ENCODE results near the gene SULT1A2.
"Not testable (repeated sequence)": the region's sequence is repeated elsewhere in the genome, so short reads cannot be mapped to it uniquely, and the experiment has no call there.

The SULT1A2 gene

GRCh38 chr16:28589930-28590329 is 6.9 kb downstream of the SULT1A2 start:
- DNase-seq: no peak

DNA sequence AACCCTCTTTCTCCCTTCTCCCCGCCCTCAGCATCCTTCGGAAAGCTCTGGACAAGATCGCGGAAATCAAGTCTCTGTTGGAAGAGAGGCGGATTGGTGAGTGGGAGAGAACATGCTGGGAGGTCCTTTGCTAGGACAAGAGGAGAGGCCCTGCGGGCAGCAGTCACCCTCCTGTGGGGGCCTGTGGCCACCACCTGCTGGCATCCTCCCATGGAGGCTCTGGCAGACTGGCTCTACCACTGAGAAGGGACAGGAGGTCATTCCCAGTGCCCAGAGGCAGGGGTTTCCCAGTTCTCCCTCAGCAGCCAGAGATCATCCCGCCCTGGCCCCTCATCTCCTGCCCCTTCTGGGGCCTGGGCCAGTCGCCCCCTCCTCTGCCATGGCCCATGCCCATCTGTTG is 7.8 kb downstream of the SULT1A2 start:
- no peak for DNase-seq

GRCh38 chr16:28587386-28587785 is 9.5 kb downstream of the SULT1A2 start:
- no peak for DNase-seq

DNA sequence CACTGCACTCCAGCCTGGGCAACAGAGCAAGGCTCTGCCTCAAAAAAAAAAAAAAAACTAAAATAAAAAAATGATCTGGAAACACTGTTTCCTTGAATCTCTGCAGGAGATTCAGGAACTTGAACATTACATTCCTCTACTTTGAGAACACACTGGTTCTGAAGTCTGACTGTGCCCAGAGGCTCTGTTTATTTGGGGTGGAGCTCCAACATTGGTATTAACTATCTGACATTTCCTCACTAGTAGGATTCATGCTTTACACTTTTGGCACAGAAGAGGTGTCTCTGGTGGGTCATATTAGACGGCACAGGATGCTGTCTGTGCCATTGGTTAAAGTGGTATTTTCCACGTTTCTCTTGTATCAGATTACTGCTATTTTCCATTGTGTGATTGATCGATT is 10.4 kb downstream of the SULT1A2 start:
- no peak for DNase-seq

DNA sequence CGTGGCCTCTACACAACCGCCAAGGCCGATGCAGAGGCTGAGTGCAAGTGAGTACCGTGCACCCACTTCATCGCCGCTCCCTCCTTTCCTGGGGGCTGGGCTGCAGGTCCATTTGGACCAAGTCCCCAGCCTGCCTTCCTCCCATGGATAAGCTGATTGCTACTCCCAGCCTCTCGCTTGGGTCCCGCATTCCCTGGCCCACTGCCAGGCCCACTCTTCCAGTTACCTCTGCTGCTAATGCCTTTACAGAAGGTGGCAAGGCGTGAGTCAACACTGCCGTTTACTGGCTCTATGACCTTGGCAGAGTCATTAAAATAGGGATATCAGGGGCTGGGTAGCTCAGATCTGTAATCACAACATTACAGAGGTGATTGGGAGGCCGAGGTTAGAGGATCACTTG is 11.2 kb downstream of the SULT1A2 start:
- no peak for DNase-seq

DNA sequence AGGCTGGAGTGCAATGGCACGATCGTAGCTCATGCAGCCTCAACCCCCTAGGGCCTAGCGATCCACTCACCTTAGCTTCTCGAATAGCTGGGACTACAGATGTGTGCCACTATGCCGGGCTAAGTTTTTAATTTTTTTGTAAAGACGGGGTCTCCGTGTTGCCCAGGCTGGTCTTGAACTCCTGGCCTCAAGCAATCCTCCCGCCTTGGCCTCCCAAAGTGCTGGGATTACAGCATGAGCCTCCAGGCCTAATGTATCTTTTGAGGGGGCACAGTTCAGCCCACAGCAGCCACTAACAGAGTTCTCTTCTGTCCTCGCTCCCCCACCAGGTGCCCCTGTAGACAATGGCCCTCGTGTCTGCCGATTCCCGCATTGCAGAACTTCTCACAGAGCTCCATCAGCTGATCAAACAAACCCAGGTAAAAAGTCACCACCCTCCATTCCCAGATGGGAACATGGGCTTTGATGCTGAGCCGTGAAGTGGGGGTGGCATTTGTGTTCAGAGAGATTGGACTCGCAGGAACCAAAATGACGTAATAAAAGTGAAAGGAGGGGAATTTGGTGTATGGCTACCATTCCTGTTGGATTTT is 16.0 kb downstream of the SULT1A2 start:
- DNase-seq: no peak

DNA sequence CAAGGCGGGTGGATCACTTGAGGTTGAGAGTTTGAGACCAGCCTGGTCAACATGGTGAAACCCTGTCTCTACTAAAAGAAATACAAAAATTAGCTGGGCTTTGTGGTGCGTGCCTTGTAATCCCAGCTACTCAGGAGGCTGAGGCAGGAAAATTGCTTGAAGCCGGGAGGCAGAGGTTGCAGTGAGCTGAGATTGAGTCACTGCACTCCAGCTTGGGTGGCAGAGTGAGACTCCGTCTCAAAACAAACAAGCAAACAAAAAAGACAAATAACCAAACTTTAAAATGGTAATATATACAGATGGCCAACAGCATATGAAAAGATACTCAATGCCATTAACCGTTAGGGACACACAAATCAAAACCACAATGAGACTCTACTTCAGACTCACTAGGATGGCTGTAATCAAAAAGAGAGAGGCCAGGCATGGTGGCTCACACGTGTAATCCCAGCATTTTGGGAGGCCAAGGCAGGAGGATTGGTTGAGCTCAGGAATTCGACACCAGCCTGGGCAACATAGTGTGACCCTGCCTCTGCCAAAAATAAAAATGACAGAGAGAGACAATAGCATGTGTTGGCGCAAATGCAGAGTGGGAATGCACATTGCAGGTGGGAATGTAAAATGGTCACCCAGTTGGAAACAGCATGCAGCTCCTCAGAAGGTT is 21.3 kb downstream of the SULT1A2 start:
- no peak for DNase-seq

- DNase-seq: no peak
Observed at GRCh38 chr16:28574925-28575324, 21.9 kb downstream of the SULT1A2 start.

DNA sequence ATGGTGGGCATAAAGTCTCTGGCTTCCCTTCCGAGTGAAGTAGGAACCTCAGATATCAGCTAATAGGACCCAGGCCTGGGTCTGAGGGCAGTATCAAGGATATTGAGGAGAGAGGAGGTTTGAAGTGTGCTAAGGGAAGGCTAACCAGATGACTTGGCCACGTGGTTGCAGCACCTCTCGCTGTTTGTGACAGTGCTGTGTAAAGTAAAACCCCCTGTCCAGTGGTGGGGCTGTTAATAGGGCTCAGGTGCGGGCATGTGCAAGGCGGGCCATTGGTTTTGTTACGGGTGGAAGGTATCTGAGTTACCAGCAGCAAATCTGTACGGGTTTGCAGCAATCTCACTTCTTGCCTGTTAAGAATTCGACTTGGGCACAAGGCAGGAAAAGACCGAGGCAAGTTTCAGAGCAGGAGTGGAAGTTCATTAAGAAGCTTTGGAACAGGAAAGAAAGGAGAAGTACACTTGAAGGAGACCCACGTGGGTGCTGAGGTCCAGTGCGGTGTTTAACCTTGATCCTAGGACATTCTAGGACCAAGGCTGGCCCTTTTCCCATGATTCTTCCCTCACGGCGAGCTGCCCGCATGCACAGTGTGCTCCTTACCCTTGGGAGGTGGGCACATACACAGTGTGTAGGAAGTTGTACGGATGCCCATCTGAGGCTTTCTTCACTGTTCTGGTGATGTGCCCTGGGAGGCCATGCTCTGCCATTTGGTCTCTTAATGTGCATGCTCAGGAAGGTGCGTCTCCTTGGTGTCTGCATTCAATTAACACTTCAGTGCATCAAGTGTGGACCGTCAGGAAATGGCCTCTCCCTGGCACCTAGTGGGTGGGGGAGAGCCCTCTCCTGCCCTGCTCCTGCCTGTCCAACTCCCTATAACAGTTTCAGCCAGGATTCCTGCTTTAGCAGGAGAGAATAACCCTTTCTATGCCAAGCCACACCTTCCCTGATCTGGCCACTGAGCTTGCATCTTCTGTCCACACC is 22.8 kb downstream of the SULT1A2 start:
- no peak for DNase-seq

DNA sequence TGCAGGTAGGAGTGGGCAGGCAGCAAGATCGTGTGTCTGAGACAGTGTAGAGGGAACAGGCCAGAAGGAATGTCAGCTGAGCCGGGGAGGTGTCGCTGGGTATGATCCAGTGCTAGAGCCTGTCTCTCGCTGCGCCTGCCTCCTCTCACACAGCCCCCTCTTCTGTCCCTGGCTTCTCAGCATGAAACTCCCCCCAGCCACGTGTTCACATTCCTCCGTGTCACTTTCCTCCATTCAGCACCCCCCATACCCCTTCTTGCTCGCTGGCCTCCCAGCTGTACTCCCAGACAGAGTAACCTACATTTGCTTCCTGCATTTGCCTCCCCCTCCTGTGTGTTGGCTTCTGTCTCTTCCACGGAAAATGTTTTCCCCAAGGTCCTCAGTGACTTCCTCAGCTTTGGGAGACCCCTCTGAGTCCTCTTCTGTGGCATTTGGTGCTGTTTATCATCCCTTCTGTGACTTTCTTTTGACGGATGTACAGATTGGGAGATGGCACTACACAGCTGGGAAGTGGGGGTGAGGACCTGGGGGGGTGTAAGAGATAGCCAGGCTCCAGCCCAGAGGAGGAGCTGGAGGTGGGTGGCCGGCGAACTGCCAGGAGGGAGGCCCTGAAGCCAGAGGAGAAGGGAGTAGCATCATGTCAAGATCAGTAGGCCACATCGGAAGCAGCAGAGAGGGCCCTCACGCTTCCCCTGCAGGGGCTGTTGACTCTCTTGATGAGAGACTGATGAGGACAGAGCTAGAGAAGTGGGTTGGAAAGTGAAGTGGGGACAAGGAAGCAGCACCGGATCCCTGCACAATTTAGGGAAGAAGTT is 23.9 kb downstream of the SULT1A2 start:
- no peak for DNase-seq

DNA sequence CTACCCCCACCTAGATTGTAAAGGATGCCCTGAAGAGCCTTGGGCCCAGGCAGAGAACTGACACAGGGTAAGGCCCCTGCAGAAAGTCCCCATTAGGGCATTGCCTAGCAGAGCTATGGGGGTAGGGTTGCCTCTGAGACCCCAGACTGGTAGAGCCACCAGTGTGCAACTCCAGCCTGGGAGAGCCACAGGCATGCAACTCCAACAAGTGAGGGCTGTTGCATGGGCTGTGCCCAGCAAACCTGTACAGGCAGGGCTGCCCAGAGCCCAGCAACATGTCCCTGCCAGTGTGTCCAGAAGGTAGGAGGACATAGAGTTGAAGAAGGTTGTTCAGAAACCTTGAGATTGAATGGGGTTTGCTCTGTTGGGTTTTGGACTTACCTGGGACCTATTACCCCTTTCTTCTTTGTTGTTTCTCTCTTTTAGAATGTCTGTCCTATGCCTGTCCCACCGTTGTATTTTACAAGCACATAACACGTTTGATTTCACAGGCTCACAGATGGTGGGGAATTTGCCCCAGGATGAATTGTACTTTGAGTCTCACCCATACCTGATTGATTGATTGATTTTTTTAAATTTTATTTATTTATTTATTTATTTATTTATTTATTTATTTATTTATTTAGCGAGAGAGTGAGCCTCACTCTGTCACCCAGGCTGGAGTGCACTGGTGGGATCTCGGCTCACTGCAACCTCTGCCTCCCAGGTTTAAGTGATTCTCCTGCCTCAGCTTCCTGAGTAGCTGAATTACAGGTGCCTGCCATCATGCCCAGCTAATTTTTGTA is 26.7 kb downstream of the SULT1A2 start:
- no peak for DNase-seq

GRCh38 chr16:28569021-28569420 is 27.8 kb downstream of the SULT1A2 start:
- DNase-seq: no peak

DNA sequence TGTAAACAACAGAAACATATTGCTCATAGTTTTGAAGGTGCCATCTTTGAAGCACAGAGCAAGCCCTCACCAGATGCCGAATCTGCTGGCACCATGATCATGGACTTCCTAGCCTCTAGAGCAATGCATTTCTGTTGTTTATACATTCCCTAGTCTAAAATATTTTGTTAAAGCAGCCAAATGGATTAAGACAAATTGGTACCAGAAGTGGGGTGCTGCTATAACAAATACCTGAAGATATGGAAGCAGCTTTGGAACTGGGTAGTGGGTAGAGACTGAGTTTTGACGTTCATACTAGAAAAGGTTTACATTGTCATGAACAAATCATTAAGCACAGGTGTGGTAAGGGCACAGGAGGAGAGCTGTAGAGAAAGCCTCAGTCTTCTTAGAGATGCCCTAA is 29.6 kb downstream of the SULT1A2 start:
- DNase-seq: no peak

DNA sequence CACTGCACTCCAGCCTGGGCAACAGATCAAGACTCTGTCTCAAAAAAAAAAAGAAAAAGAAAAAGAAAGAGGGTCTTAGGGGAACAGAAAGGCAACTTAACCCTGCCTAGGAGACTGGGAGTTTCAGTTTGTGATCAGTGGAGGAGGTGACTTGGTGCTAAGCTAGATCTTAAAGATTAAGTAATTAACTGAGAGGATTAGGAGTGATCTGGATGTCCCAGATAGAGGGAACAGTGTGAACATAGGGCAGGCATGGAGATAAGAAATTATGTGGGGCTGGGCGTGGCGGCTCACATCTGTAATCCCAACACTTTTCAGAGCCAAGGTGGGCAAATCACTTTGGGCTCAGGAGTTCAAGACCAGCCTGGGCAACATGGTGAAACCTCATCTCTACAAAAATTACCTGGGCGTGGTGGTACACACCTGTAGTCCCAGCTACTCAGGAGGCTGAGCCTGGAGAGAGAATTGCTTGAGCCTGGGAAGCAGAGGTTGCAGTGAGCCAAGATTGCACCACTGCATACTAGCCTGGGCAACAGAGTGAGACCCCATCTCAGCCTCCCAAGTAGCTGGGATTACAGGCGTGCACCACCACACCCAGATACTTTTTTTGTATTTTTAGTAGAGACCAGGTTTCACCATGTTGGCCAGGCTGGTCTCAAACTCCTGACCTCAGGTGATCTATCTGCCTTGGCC is 30.5 kb downstream of the SULT1A2 start:
- not testable (repeated sequence) for DNase-seq

GRCh38 chr16:28563218-28563617 is 33.6 kb downstream of the SULT1A2 start:
- no peak for DNase-seq

- no peak for DNase-seq
Observed at GRCh38 chr16:28562199-28562598, 34.7 kb downstream of the SULT1A2 start.

DNA sequence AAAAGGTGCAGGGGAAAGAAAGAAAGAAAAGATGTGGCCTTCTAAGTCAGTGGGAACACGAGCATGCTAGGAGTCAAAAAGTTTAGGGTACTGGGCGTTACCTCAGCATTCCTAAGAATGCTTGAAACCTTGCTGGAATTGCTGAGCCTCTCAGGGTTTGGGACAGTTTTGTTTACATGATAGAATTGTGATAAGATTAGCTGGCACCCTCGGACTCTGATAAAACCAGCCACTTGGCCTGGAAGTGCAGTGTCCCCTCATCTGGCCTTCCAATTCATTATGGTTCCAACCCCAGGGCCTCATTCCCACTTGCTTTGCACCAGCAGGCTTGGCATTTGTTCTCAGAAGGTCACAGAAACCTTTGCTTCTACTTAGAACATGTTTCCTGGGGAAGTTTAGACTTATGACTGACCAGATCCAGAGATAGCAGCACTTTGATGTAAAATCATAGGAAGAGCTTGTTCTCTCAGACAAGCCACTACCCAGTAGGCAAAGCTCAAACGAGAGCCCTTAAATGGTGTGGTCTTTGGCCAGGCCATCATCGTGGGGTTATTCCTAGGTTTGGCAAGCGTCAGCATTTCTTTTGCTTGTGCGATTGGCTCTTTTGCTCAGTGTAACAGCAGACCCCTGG is 35.2 kb downstream of the SULT1A2 start:
- DNase-seq: no peak

GRCh38 chr16:28558456-28558855 is 38.4 kb downstream of the SULT1A2 start:
- no peak for DNase-seq

- no peak for DNase-seq
Observed at GRCh38 chr16:28556914-28557320, 39.9 kb downstream of the SULT1A2 start.

DNA sequence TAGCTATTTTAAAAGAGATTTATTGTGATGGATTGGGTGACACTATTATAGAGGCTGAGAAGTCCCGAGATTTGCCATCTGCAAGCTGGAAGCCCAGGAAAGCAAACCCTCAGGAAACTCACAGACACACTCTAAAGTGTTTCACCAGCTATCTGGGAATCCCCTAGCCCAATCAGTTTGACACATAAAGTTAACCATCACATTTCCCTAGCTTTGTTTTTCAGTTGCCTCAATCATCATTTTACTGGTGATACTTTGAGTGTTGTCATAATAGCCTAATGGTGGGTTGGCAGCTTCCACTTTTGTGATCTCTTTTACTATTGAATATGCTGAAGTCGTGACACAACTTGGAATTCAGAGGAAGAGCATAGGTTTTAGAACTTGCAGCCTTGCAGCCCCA is 41.3 kb downstream of the SULT1A2 start:
- no peak for DNase-seq

All from NCI-H1694 (cell line).